Kidney capillary endothelial cell (primary cell): ENCODE measurements around the gene TMEM9.

ENCODE experiments used
- DNase-seq: peaks from one replicate; pipeline ENCODE4 v3.0.0-alpha.2; 2018; ENCODE audit warnings: low spot score

Gene TMEM9

GRCh38 chr1:201154389-201155165 lies at the start of gene TMEM9:
TMEM9 (minus strand) TSS chr1:201154474; CDS start chr1:201153923, 551 bp downstream.
- DNase-seq, result peak; percentile 91

GRCh38 chr1:201198598-201198997 lies 44.3 kb upstream of the TMEM9 start:
- DNase-seq, result no peak

GRCh38 chr1:201194046-201194445 lies 39.8 kb upstream of the TMEM9 start:
- no peak for DNase-seq

- DNase-seq, result no peak
These were observed 38.1 kb upstream of the TMEM9 start for GRCh38 chr1:201192261-201192788.

- DNase-seq, result peak; percentile 89
These were observed 37.5 kb upstream of the TMEM9 start for GRCh38 chr1:201191653-201192260.

GRCh38 chr1:201190624-201191051 lies 36.4 kb upstream of the TMEM9 start, which contains the start of gene IGFN1:
IGFN1 (plus strand) TSS chr1:201190824; CDS start chr1:201193294, 2,470 bp downstream.
- no peak for DNase-seq

- DNase-seq, result no peak
These were observed 35.7 kb upstream of the TMEM9 start for GRCh38 chr1:201190005-201190404.

GRCh38 chr1:201189085-201189484 lies 34.8 kb upstream of the TMEM9 start:
- no peak for DNase-seq

- DNase-seq, result no peak
These were observed 31.9 kb upstream of the TMEM9 start for GRCh38 chr1:201186192-201186591.

- DNase-seq, result no peak
These were observed 31.4 kb upstream of the TMEM9 start for GRCh38 chr1:201185527-201186128.

GRCh38 chr1:201185123-201185453 lies 30.8 kb upstream of the TMEM9 start:
- no peak for DNase-seq

GRCh38 chr1:201184307-201185122 lies 30.2 kb upstream of the TMEM9 start:
- peak; percentile 49 for DNase-seq

GRCh38 chr1:201183753-201184152 lies 29.5 kb upstream of the TMEM9 start:
- no peak for DNase-seq

- DNase-seq, result no peak
These were observed 28.9 kb upstream of the TMEM9 start for GRCh38 chr1:201183209-201183608.

GRCh38 chr1:201181726-201182125 lies 27.5 kb upstream of the TMEM9 start:
- DNase-seq, result no peak

GRCh38 chr1:201181323-201181722 lies 27.0 kb upstream of the TMEM9 start:
- no peak for DNase-seq

GRCh38 chr1:201180901-201181300 lies 26.6 kb upstream of the TMEM9 start:
- no peak for DNase-seq

GRCh38 chr1:201180141-201180540 lies 25.9 kb upstream of the TMEM9 start:
- no peak for DNase-seq

GRCh38 chr1:201178718-201179117 lies 24.4 kb upstream of the TMEM9 start:
- no peak for DNase-seq

- DNase-seq, result no peak
These were observed 22.7 kb upstream of the TMEM9 start for GRCh38 chr1:201176940-201177339.

- no peak for DNase-seq
These were observed 21.7 kb upstream of the TMEM9 start for GRCh38 chr1:201175820-201176500.

GRCh38 chr1:201173736-201174135 lies 19.5 kb upstream of the TMEM9 start:
- DNase-seq, result no peak
